ELF-1 (cell line): ENCODE data around the gene PAPSS1.

Source experiments
- DNase-seq: peaks from one replicate; pipeline ENCODE4 v3.0.0-alpha.2; 2016; ENCODE audit warnings: low read depth, low spot score

Gene PAPSS1

DNA sequence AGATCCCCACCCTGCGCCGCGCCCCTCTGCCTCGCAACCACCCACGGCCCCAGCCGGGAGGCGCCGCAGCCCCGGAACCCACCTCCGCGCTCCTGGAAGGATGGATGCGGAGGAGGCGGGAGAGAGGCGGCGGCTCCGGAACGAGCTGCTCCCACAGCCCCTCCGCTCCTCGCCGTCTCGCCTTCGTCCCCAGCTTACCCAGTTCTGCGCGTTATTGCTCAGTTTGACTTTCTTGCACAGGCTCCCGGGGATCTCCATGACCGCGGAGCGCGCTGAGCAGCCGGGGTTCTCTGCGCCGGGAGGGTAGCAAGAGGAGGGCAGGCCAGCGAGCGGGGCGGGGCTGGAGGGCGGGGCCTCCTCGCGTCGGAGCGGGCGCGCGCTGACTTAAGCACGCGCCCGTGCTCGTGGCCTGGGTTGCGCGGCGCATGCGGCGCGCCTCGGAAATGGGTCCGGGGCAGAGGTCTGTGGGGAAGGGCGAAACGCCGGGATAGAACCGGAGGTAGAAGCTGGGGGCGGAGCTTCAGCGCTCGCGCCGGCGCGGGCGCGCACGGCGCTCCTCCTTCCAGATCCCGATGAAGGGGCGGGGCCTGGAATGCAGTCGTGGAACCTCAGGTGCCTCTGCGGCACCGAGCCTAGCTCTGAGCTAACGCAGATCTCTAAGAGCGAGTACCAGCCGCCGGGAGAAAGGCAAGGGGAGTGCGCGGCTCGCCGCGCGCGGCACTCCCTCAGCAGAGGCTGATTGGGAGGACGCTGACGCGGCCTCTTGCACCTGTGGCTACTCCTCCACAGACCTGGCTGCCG, at the start of gene PAPSS1:
PAPSS1 (minus strand) TSS at position 313 of the 801 bp plus-strand sequence; CDS start at position 258, 55 bp downstream.
- peak; percentile 99 for DNase-seq

DNA sequence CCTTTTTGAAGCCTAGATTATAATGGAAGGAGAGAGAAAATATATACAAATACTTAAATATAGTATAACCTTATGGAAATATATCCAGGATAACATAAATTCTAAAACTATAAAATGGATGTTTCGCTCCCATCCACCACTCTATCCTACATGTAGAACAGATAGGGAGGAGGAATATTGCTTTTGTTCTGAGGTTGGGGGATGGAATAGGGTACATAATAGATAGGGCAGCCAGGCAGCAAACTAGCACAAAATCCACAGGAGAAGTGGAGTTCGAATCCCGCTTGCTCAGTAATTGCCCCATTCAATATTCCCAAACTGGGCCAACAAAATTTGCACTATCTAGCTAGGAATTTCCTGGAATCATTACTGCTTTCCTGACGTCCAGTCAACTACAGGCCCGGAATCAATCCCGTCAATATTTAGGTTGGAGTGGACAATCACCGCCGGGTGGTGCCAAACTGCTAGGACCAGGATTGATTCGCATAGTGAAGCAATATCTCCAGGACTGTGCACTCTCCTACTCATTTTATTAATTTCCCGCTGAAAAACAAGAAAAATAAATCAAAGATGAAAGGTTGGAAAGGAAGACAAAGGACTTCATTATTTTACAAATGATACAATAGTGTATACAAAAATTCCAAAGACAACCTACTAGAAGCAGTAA, 40.4 kb upstream of the PAPSS1 start:
- DNase-seq: no peak

DNA sequence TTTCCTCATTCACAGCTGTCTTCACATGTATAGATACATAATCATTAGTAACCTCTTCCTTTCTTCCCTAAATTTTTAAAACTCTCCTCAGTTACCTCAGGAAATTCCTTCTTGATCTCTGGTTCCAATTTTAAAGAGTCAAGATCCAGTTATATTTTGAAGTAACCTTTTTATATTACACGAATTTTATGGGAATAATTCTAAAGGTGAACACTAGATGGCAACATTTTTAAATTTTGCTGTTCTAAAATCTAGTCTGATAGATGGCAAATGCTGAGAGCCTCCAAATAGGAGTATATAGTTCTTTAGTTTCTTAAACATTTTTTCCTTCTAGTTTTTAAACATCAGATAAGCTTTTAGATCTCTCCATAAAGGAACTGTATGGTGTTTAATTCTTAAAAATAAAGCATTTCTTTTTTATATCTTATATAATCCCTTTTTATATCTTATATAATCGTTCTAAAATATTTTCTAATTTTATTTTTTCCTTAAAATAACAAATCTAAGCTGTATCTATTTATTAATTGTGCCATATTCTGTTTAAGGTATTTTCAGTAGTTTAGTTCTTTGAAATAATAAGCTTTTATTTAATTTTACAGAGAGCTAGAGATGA, 37.9 kb upstream of the PAPSS1 start:
- no peak for DNase-seq

DNA sequence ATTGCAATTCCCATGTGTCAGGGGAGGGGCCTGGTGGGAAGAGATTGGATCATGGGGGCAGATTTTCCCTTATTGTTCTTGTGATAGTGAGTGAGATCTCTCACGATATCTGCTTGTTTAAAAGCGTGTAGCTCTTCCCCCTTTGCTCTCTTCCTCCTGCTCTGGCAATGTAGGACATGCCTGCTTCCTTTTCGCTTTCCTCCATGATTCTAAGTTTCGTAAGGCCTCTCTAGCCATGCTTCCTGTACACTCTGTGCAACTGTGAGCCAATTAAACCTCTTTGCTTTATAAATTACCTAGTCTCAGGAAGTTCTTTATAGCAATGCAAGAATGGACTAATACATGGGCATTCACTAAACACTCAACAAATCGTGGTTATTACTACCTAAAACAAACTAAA, 37.2 kb upstream of the PAPSS1 start:
- no peak for DNase-seq

DNA sequence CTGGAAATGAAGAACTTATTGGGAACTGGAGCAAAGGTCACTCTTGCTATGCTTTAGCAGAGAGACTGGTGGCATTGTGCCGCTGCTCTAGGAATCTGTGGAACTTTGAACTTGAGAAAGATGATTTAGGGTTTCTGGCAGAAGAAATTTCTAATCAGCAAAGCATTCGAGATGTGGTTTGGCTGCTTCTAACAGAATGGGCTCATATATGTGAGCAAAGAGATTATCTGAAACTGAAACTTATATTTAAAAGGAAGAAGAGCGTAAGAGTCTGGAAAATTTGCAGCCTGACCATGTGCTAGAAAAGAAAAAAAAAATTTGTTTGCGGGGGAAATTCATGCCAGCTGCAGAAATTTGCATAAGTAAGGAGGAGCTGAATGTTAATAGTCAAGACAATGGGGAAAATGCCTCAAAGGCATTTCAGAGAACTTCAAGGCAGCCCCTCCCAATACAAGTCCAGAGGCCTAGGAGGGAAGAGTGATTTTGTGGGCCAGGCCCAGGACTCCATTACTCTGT, 35.9 kb upstream of the PAPSS1 start:
- peak; percentile 10 for DNase-seq

DNA sequence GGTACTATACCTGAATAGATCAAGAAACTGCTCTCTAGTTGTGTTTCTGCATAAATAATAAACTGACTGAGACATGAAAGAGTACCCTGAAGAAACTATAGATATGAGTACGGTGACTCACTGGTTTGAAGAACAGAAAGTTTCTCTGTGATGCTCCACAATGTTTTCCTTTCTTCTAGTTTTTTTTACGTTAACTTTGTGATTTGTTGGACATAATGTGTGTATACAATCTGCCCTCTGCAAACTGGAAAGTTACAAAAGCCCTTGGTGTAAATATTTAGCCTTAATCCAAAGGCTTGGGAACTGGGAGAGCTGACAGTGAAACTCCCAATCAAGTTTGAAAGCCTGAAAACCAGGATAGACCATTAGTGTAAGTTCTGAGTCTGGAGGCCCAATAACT, 31.6 kb upstream of the PAPSS1 start:
- no peak for DNase-seq

DNA sequence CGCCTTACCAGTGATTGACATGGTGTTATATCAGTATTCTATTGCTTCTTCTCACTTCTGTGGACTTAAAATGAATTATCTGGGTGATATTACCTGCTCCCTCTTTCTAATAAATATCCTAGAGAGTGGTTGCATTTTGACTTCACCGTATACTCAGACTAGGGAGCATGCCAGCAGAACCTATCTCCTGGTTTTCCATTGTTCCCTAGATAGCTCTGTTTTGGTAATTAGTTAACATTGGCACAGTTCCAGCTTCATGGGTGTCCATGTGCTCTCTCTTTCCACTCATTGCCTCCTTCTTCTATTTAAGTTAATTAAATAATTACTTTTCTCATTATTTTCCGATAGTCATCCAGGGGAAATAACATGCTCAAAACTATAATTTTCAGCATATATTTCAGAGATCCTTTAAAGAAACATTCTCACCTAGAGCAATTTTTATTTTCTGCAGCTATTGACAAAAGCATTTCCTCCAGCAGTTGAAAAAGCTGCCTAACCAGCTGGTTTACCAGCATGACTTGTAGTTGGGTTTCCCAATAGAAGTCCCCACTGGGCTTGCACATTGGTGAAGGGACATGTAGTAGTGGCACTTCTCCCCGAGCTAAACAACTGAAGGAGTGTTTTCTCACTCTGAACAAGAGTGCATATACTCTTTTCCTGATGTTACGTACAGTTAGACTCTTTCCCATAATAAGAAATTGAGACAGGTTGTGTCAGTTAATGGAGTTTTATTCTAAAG, 27.9 kb upstream of the PAPSS1 start:
- no peak for DNase-seq

DNA sequence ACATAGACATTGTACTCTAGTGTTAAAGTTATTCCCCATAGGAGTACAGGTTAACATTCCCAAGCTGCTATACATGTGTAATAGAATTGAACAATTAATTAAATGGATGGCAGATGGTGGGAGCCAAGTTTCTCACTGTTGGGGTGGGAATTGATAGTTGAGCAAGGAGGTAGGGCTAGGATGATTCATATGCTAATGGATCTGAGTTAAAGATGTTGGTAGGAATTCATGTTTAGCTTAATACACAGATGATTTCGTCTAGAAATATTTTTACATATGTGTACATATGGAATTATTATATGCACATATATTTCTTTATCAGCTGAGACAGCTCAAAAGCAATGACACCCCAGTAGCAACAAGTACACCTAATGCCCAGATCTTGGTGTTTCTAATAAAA, 26.1 kb upstream of the PAPSS1 start:
- no peak for DNase-seq

DNA sequence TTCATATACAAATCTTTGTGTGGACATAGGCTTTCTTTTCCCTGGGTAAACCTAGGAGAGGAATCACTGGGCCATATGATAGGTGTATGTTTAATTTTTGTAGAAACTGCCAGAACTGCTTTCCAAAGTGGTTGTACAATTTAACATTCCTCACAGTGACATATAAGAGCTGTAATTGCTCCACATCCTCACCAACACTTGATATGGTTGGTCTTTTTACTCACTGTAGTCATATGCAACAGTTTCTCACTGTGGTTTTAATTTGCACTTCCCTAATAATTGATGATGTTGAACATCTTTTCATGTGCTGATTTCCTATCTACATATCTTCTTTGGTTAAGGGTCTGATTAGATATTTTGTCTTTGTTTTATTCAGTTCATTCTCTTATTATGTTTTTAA, 24.5 kb upstream of the PAPSS1 start:
- DNase-seq: no peak

DNA sequence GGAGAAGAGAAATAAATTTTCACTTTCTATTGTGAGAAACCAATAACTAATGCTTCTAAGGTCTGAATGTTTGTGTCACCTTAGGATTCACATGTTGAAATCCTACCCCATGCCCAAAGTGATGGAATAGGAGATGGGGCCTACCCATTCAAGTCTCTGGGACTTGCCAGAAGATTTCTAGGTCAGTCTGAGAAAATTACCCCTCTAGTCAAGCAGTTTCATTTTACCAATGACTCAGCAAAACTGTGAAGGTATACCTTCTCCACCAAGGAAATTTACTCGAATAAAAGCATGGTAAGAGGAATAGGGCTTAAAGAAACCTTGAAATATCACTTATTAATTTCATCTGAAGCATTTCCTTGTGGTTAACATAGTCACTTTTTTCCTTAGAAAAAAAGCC, 23.5 kb upstream of the PAPSS1 start:
- no peak for DNase-seq

DNA sequence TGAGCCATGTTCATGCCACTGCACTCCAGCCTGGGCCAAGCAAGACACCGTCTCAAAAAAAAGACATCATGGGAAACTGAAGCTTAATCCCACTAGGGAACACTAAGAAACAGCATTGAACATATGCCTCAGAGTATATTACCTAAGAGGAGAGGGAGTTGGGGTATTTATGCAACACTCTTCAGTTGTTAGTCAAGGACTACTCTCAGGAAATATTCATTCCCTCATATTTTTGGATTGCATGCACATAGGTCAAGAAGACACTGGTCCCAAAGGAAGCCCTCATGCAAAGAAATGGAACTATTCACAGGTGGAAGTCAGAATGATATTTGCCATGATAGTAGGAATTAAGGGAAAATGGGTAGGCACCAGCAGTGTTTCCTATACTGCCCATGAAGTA, 22.8 kb upstream of the PAPSS1 start:
- DNase-seq: no peak

DNA sequence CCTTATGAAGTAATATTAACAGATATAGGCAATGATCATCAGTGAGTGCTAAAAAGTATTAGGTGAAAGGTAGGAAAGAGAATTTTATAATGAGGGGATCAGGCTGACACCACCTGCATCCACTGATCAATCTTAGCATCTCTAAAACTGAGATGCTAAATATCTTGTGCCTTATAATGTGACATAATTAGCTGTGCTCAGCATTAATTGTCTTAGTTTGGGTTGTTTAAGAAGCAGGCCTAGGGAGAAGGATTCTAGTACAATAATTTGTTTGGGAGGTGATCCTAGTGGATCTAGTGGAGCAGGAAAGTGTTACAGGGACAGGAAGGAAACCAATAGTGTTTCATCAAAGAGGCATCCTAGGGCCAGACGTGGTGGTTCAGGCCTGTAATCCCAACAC, 22.2 kb upstream of the PAPSS1 start:
- DNase-seq: no peak

DNA sequence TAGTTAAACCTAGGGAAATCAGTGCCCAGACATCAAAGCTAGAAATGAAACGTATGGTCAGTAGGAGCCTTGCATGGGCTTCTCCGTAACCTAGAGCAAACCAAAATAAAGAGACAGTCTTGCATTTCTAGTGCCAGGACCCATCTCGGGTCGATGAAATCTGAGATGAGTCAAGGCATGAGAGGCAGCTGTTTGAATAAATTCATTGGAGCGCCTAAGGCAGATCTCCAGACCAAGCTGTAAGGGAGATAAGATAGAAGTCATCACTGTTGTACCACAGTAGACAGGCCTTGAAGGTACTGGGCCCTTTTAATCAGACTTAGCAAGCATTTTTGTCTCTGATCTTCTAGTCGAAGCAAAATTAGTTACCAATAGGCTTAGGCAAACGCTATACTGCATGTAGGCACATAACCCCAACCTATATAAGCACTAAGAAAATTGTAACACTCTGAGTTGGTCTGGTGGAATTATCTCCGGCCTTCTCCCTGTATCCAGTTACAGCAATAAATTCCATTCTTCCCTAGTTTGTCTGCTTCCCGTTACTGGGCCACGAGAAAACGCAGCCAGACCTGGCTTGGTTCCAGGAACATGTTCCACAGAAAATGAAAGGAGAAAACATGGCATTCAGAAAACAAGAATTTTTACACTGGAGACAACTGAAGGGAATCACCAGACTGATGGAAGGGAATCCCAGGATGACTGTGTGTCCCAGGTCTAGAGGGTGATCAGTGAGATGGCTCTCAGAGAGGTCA, 21.1 kb upstream of the PAPSS1 start:
- peak; percentile 37 for DNase-seq

DNA sequence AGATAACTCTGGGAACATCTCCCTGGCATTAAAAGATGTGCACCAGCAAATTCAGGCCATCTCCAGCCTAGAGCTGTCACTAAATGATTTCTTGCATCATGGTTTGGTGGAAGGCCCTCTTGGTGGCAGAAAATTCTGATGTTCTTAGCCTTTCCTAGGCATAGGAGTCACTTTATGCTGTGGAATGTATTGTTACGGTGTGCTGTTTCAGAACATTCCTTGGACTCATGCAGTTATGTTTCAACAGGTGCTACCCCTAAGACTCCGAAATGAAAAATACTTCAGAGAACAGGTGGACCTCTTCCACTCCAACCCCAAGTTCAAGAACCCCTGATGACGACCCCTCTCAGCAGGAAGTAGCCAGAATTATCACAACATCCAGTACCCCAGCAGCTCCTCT, 20.3 kb upstream of the PAPSS1 start:
- DNase-seq: no peak

DNA sequence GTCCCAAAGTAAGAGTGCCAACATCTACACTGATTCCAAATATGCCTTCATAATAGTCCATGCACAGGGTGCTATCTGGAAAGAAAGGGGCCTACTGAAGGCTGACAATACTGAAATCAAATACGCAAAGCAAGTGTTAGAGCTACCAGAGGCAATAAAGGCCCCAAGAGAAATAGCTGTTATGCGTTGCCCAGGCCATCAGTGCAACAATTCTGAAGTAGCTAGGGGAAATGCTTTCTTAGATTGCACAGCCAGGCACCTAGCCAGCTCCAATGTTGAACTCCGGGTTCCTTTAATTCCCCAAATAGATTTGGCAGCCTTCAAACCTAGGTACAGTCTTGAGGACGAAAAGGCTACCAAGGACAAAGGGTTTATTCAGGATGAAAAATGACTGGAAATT, 17.4 kb upstream of the PAPSS1 start:
- no peak for DNase-seq

DNA sequence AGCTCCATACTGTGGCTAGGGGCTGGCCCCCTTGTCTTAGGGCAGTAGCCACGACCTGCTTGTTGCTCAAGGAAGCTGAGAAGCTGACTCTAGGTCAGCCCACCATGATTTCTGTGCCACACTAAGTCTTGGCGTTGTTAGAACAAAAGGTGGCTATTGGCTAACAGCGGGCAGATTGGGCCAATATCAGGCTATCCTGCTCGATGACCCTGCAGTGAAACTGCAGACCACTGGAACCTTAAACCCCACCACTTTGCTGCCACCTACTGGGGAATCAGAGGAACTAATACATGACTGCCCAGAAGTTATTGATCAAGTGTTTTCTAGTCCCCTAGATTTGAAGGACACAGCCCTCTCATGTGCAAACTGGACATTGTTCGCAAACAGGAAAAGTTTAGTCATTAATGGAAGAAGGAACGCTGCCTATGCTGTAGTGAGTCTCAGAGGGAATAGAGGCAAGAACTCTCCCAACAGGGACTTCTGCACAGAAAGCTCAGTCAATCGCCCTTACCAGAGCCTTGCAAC, 17.0 kb upstream of the PAPSS1 start:
- DNase-seq: peak; percentile 64

DNA sequence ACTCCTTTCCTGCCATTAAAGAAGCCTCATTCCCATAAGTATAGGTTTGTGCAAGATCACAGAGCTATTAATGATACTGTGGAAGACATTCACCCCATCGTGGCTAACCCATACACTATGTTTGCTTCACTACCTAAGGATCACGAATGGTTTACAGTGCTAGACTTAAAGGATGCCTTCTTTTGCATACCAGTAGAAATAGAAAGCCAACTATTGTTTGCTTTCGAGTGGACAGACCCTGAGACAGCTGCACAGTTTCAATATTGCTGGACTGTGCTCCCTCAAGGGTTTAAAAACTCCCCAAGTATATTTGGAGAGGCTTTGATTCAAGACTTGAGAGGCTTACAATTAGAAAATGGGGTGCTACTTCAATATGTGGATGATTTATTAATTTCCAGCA, 16.0 kb upstream of the PAPSS1 start:
- no peak for DNase-seq

DNA sequence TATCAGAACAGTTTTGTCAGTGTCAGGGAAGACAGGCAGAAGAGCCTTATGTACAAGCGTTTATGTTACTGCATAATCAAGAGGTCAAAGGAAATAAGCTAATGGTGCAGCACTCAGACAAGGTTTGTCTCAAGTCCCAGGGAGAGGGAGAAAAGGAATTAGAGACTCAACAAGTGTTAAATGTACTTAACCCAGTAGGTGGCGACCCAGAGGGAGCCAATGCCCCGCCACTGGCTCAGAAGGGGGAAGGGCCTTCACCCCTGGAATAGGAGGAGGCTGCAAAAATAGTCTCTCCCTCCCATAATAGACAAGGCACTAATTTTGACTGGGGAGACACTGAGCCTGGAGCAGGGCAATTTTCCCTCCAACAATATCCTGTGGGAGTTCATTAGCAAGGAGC, 14.1 kb upstream of the PAPSS1 start:
- peak; percentile 47 for DNase-seq

DNA sequence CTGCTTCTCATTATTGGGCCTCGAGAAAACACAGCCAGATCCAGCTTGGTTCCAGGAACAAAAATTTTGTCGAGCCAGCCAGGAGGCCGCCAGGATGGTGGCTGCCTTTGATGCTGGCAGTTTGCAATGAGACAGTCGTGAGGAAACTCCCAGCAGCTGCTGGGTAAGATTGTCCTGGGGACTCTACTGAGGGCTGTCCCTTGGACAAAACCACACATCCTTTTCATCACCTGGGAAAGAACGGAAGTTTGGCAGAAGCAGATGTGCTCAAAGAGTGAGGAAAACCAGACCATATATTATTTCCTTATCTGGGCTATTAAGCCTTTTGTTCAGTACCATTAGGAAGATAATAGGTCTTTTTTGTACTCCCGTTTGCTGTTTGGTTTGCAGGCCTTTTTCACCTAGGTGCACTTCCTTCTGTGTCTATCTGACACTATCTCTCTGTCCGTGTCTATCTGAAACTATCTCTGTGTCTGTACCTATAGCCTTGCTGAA, 13.4 kb upstream of the PAPSS1 start:
- peak; percentile 68 for DNase-seq

DNA sequence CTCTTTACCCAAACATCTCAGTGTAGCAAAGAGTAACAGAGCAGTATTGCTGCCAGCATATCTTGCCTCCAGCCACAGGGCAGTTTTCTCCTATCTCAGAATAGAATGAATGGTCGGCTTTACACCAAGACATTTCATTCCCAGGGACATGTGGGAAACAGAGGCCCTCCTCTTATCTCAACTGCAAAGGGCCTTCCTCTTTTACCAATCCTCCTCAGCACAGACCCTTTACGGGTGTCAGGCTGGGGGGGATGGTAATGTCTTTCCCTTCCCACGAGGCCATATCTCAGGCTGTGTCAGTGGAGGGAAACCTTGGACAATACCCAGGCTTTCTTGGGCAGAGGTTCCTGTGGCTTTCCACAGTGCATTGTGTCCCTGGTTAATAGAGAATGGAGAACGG, 9.0 kb upstream of the PAPSS1 start:
- peak; percentile 41 for DNase-seq
